Duodenal mucosa (tissue), 2 donors: ENCODE results near the gene COL8A1.

Source experiments
- H3K27ac ChIP-seq: one replicate; pipeline ENCODE4 v1.7.0; 2013; ENCODE audit warnings: low read depth, low read length
- H3K27me3 ChIP-seq, 2 donors: one replicate each; pipeline ENCODE4 v1.7.0; 2013; ENCODE audit warnings: low read length in 2 of 2, control low read depth in 1 of 2; ENCODE audit not compliant: insufficient read depth in 2 of 2, control insufficient read depth in 1 of 2
- H3K36me3 ChIP-seq, 2 donors: one replicate each; pipeline ENCODE4 v1.7.0; 2013; ENCODE audit warnings: low read length in 2 of 2, control low read depth in 1 of 2; ENCODE audit not compliant: insufficient read depth in 2 of 2, control insufficient read depth in 1 of 2
- H3K4me1 ChIP-seq, 2 donors: one replicate each; pipeline ENCODE4 v1.7.0; 2013; ENCODE audit warnings: low read length in 2 of 2, control low read depth in 1 of 2; ENCODE audit not compliant: insufficient read depth in 2 of 2, control insufficient read depth in 1 of 2
- H3K4me3 ChIP-seq, 2 donors: one replicate each; pipeline ENCODE4 v1.7.0; 2013; ENCODE audit warnings: low read length in 2 of 2, low read depth in 1 of 2
- H3K9ac ChIP-seq, 2 donors: one replicate each; pipeline ENCODE4 v1.7.0; 2013; ENCODE audit warnings: low read length in 2 of 2, low read depth in 1 of 2
- H3K9me3 ChIP-seq, 2 donors: one replicate each; pipeline ENCODE4 v1.7.0; 2013; ENCODE audit warnings: low read length in 2 of 2, control low read depth in 1 of 2; ENCODE audit not compliant: control insufficient read depth in 1 of 2

COL8A1 gene

DNA sequence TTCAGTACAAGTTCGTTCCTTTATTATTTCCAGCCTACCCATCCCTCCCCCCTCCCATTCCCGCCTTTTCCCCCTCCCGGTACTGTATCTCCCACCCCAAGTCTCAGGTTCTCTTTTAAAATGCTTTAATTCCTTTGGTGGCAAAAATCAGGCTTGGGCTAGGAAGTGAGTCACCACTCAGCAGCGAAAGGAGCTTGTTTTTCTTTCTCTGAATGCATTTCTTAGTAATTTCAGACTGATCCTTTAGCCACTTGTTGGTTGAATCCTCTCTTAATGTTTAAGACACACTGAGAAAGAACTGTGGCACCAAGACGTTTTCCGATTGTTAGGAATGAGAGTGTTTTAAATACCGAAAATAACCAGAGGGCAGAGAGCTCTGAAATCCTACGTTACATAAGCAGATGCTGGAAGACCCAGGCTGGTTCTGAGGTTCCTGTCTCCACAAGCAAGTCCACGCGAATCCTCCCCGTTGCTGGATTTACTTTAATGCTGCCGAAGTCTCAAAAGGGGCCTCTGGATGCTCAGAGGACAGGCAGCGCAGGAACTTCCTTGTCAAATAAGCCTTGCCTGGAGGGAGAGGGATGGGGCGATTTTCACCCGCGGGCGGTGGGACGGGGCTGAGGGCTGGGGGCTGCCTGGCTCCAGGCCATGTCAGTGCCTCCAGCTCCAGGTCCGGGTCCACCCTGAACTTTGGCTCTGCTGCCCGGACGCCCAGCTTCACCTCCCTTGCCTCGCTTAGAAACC lies 854 bp upstream of the COL8A1 start:
- no peak overlapping the region for H3K9ac ChIP-seq
- peak overlapping the region; percentile 16 to 36 for H3K4me3 ChIP-seq
- peaks cover 0 to 3% of the 10 kb centered on the region in 2 donors for H3K4me1 ChIP-seq
- H3K36me3 ChIP-seq = no peaks in the 10 kb centered on the region
- no peak overlapping the region for H3K27ac ChIP-seq
- no peaks in the 10 kb centered on the region for H3K9me3 ChIP-seq
- H3K27me3 ChIP-seq = peaks cover 12 to 33% of the 10 kb centered on the region in 2 donors

DNA sequence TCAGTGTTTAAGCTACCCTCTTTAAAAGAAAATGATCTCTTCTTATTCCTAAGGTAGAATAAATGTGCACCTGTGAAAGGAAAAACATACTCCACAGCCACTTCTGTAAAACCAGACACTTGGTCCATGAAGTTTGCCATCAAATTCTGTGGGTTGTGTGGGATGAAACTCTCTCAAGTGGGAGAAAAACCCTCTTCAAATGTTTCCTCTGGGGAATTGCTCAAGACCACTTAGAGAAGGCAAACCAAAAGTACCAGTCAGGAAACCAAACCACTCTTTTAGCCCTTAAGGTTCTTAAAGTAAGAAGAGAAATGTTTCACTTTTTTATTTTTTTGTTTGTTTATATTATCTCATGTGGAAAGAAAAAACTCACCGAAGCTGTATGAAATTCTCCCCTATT lies 1.2 kb downstream of the COL8A1 start:
- Histone ChIP-seq H3K4me3 (no peak overlapping the region), H3K4me1 (peaks cover 0 to 3% of the 10 kb centered on the region in 2 donors), H3K9me3 (no peaks in the 10 kb centered on the region), H3K9ac (no peak overlapping the region), H3K27ac (no peak overlapping the region), H3K36me3 (no peaks in the 10 kb centered on the region), H3K27me3 (peaks cover 12 to 33% of the 10 kb centered on the region in 2 donors)

DNA sequence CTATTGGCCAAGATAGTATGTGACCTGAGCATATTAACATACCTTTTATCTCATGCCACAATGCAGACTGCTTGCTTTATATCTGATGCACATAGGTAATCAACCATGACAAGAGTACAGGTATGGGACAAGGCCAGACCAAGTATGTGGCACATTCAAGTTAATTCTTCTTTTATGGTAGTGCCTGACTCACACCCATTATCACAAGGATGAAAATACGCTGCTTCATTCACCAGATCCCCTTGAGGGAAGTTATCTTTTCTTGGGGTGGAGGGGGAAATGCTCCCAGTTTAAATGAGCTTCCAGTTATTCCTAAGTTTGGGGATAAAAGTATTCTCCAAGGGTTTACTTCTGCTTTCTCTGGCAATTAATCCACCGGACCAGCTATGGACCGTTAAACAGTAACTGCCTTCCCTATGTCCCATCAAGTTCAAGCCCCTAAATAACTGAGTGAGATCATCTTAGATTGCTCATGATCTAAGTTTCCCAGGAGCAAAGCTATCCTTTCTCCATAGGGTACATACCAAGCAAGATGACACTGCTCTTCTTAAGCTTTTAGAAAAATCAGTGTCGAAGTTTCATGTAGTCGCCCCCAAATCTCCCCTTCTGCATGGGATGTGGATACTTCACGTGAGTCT lies 1.9 kb downstream of the COL8A1 start:
- peaks cover 11 to 27% of the 10 kb centered on the region in 2 donors for H3K27me3 ChIP-seq
- no peak overlapping the region for H3K9ac ChIP-seq
- H3K4me3 ChIP-seq = no peak overlapping the region
- peaks cover 0 to 3% of the 10 kb centered on the region in 2 donors for H3K4me1 ChIP-seq
- no peaks in the 10 kb centered on the region for H3K36me3 ChIP-seq
- no peaks in the 10 kb centered on the region for H3K9me3 ChIP-seq
- no peak overlapping the region for H3K27ac ChIP-seq

DNA sequence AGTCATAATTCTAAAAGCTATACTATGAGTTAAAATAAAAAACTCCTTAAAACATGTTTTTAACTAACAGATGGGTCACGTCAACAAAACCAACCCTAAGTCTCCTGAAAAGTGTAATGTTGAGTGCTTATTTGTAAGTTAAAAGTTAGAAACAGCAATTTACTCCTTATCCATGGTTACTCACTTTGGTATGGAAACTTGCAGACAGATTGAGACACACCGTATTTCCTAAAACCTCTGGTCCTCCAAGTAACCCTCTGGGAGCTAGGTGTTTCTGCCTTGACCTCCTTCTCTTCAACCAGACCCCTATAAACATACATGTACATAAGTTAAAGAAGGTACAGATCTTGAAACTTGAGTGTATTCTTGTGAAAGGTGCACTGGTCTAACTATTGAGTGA lies 3.1 kb downstream of the COL8A1 start:
- no peaks in the 10 kb centered on the region for H3K9me3 ChIP-seq
- H3K4me1 ChIP-seq = peaks cover 0 to 3% of the 10 kb centered on the region in 2 donors
- no peaks in the 10 kb centered on the region for H3K36me3 ChIP-seq
- no peak overlapping the region for H3K4me3 ChIP-seq
- H3K9ac ChIP-seq = no peak overlapping the region
- H3K27ac ChIP-seq = no peak overlapping the region
- peaks cover 9 to 27% of the 10 kb centered on the region in 2 donors for H3K27me3 ChIP-seq

DNA sequence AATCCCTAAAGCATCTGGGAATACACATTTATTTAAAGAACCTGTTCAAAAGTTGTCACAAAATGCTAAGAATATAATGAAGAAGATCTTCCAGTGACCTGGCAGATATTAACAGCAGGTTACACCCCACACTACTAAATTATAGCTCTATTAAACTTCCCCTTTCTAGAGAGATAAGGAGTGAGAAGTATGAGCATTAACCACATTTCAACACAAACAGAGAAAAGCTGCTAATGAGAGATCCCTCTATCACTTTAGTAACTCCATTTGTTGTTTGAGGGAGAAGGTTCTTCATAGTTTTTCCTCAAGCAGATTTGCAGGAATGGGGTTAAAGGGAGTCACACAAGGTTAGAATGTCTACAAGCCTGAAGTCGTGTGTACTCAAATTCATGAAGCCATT lies 3.6 kb downstream of the COL8A1 start:
- Histone ChIP-seq H3K4me1 (peaks cover 0 to 3% of the 10 kb centered on the region in 2 donors), H3K4me3 (no peak overlapping the region), H3K9me3 (no peaks in the 10 kb centered on the region), H3K9ac (no peak overlapping the region), H3K36me3 (no peaks in the 10 kb centered on the region), H3K27ac (no peak overlapping the region), H3K27me3 (peaks cover 9 to 22% of the 10 kb centered on the region in 2 donors)

DNA sequence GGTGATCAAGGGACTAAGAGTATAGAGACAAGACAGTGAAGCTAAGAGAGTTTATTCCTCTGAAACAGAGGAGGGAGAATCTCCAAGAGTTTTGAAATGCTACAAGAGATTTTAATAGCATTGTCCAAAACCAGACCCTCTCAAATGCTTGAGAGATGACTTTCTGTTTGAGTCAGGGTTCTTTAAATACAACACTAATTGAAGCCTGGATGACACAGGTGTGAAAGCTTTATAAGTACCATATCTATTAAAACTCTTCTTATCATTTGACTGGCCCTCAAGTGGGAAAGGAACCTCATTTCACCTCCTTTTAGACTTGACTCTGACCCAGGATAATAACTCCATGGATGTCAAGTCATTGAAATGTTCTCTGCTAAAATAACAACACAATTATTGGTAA lies 5.6 kb downstream of the COL8A1 start:
- H3K4me3 ChIP-seq = no peak overlapping the region
- H3K36me3 ChIP-seq = no peaks in the 10 kb centered on the region
- no peak overlapping the region for H3K27ac ChIP-seq
- no peaks in the 10 kb centered on the region for H3K9me3 ChIP-seq
- no peak overlapping the region for H3K9ac ChIP-seq
- no peaks in the 10 kb centered on the region for H3K4me1 ChIP-seq
- H3K27me3 ChIP-seq = peaks cover 0 to 3% of the 10 kb centered on the region in 2 donors

DNA sequence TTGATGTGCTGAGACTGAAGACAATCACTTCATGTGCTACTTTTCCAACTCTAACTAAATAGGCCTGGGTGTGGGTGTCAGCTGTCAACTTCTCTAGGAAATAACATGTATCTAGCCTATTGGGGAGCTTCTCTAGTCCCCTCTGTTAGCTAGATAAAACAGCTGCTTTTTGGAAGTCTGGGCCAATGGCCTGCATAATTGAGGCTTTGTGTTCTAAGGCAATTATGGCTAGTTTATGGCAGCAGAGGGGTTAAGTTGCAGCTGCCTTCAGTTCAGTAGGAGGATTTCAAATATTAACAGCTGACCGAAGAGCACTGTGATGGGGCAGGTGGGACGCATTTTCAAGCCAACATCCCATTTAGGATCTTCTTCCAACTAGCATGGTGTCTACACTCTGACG lies 6.4 kb downstream of the COL8A1 start:
- H3K4me1 ChIP-seq = no peaks in the 10 kb centered on the region
- H3K9ac ChIP-seq = no peak overlapping the region
- no peaks in the 10 kb centered on the region for H3K27me3 ChIP-seq
- H3K36me3 ChIP-seq = no peaks in the 10 kb centered on the region
- H3K4me3 ChIP-seq = no peak overlapping the region
- no peaks in the 10 kb centered on the region for H3K9me3 ChIP-seq
- no peak overlapping the region for H3K27ac ChIP-seq

DNA sequence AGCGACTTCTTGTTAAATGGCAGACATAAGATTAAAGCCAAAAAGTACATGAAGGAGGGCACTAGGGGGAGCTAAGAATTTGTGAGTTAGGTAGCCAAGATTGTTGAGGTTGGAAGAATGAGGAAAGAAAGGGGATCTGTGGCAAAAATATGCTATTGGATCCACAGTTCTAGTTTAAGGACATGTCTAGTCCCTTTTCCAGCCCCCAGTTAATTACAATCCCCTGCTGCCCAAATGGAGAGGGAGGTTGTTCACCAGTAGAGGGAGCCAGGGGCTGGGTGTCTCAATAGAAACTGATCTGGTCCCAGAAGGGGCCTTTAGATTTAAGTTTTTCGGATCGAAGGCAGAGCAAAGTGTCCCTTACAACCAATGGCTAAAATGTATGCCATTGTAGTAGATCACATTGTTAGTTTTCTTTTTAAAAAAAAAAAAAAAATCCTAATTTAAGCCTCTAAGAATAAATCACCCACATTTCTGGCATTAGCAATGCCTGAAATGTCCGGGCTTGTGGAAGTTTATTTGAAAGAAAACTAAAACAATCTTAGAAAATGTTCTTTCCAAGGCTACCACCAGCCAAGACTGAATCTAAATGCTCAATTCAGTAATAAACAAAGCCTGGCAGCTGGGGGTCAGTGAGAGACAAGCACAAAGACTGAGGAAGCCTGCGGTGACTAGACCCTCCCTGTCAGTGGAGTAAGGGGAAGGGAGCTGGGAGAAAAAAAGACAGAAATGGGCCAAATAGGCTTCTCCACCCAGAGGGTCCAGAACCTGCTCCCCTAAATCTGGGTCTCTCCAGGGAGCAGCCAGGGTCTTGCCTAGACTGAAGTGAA lies 7.1 kb downstream of the COL8A1 start:
- H3K4me3 ChIP-seq = no peak overlapping the region
- no peaks in the 10 kb centered on the region for H3K4me1 ChIP-seq
- H3K9me3 ChIP-seq = no peaks in the 10 kb centered on the region
- no peak overlapping the region for H3K27ac ChIP-seq
- H3K9ac ChIP-seq = no peak overlapping the region
- no peaks in the 10 kb centered on the region for H3K27me3 ChIP-seq
- H3K36me3 ChIP-seq = no peaks in the 10 kb centered on the region

DNA sequence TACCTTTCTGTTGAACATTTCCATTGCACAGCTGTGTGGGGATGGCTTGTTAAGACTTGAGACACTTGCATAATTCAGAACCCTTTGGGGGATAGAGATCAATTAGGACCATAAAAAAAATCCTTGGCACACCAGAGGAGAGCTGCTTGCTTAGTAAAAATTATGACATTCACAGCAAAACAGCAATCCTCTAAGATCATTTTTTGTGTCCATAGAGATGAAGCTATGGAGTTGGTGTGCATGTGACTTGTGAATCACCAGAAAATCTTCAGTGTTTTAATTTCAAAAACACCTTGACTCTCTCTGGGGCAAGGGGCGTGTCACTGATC lies 7.7 kb downstream of the COL8A1 start:
- Histone ChIP-seq H3K4me1 (no peaks in the 10 kb centered on the region), H3K4me3 (no peak overlapping the region), H3K27me3 (no peaks in the 10 kb centered on the region), H3K9ac (no peak overlapping the region), H3K27ac (no peak overlapping the region), H3K9me3 (no peaks in the 10 kb centered on the region), H3K36me3 (no peaks in the 10 kb centered on the region)

DNA sequence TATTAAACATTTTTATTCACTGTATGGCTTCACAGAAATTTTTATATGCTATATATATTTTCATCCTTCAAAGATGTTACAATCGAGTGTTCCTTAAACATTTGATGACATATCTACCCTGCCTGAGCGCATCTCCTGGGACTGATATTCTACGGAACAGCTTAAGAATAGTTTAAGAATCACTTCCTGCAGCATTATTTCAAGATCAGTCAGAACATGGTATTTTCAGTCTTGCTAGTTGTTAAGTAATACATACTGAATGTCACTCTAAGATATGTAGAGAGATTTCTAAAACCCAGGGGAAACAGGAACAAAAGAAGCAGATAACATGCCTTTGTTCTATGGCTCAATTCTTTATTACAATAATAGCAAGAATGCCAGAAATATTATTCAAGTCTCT lies 8.7 kb downstream of the COL8A1 start:
- H3K36me3 ChIP-seq = no peaks in the 10 kb centered on the region
- no peaks in the 10 kb centered on the region for H3K4me1 ChIP-seq
- no peaks in the 10 kb centered on the region for H3K9me3 ChIP-seq
- H3K9ac ChIP-seq = no peak overlapping the region
- no peaks in the 10 kb centered on the region for H3K27me3 ChIP-seq
- no peak overlapping the region for H3K4me3 ChIP-seq
- no peak overlapping the region for H3K27ac ChIP-seq
